Tibial nerve (tissue), 4 donors: Measurements from ENCODE around the gene SYT1. TPM values are rescaled to one million over a fixed set of nuclear protein-coding genes. Genes with fewer than 3 reads are reported as not detected.

ENCODE experiments used
- DNase-seq, 2 donors: peaks; one replicate each; pipeline ENCODE4 v3.0.0-alpha.2; 2019; ENCODE audit warnings: low spot score in 2 of 2
- H3K27ac ChIP-seq, 4 donors: fragments of 200-600 bp; sonication (generic) in 3 of 4; one replicate each; pipeline ENCODE4 v1.5.1; 2017 to 2019; ENCODE audit warnings: mild to moderate bottlenecking in 1 of 4
- H3K27me3 ChIP-seq, 2 donors: fragments of 200-600 bp; sonication (generic) in 1 of 2; one replicate each; pipeline versions ENCODE4 v1.5.1 to v1.6.0; 2017 to 2019
- H3K36me3 ChIP-seq, 3 donors: fragments of 200-600 bp; sonication (generic); one replicate each; pipeline ENCODE4 v1.5.1; 2018 to 2019
- H3K4me1 ChIP-seq, 4 donors: fragments of 200-600 bp; sonication (generic) in 3 of 4; one replicate each; pipeline ENCODE4 v1.5.1; 2017 to 2019
- H3K4me3 ChIP-seq, 4 donors: fragments of 200-600 bp; sonication (generic) in 3 of 4; one replicate each; pipeline ENCODE4 v1.5.1; 2017 to 2019; ENCODE audit warnings: mild to moderate bottlenecking in 1 of 4, moderate library complexity in 1 of 4
- H3K9me3 ChIP-seq, 4 donors: fragments of 200-600 bp; sonication (generic) in 3 of 4; one replicate each; pipeline ENCODE4 v1.5.1; 2017 to 2019
- CTCF ChIP-seq, 5 experiments: fragments of 200-600 bp in 3 of 5; fragments of 450-650 bp in 2 of 5; sonication (generic) in 3 of 5; IDR thresholded peaks; one replicate each; pipeline ENCODE4 v1.5.1; 2016 to 2019; ENCODE audit warnings: antibody characterized with exemption in 5 of 5, mild to moderate bottlenecking in 3 of 5, moderate library complexity in 2 of 5
- EP300 ChIP-seq, 2 donors: sonication (generic); formaldehyde crosslinking; IDR thresholded peaks; one replicate each; pipeline ENCODE4 v1.6.1; 2017; ENCODE audit warnings: antibody characterized with exemption in 2 of 2, mild to moderate bottlenecking in 1 of 2
- POLR2A ChIP-seq, 2 donors: fragments of 450-650 bp; IDR thresholded peaks; one replicate each; pipeline ENCODE4 v1.6.1; 2017; ENCODE audit warnings: antibody characterized with exemption in 2 of 2, mild to moderate bottlenecking in 2 of 2, moderate library complexity in 2 of 2
- WGBS, 2 donors: methylation state at CpG; one replicate each; pipeline ENCODE4 v1.1.5; 2018; 5-methylcytosine and 5-hydroxymethylcytosine counted together
- total RNA-seq, 4 donors: library from RNA; depleted of rRNA; stranded (reverse); fragments of >200 nt; gene quantifications; one replicate each; pipeline ENCODE4 v1.1.0, GENCODE V29; 2016

The SYT1 gene
- total RNA-seq, 4 donors from 2014 or later, result 1.8 to 10.3 (median 4.7) TPM

- no peaks in the 10 kb centered on the region for H3K27me3 ChIP-seq
- TF ChIP-seq EP300 (IDR thresholded peaks at IDR 0.05) (no peak), CTCF (IDR thresholded peaks at IDR 0.05) (no peak), POLR2A (IDR thresholded peaks at IDR 0.05) (no peak)
- no peak overlapping the region for H3K4me3 ChIP-seq
- no peak for DNase-seq
- H3K27ac ChIP-seq, result no peak overlapping the region
- H3K4me1 ChIP-seq, result no peaks in the 10 kb centered on the region
- no peaks in the 10 kb centered on the region for H3K9me3 ChIP-seq
- 76 to 83% methylated on average over 1 of the region's 1 CpG for WGBS, 2 donors
- H3K36me3 ChIP-seq, result no peaks in the 10 kb centered on the region
These were observed 218.0 kb downstream of the SYT1 start for GRCh38 chr12:79082595-79082994.

- TF ChIP-seq POLR2A (IDR thresholded peaks at IDR 0.05) (no peak), EP300 (IDR thresholded peaks at IDR 0.05) (no peak), CTCF (IDR thresholded peaks at IDR 0.05) (no peak)
These were observed 218.6 kb downstream of the SYT1 start for GRCh38 chr12:79083181-79083580.

GRCh38 chr12:79085106-79085682 lies 220.6 kb downstream of the SYT1 start:
- H3K36me3 ChIP-seq, result no peaks in the 10 kb centered on the region
- no peak for DNase-seq
- no peak overlapping the region for H3K27ac ChIP-seq
- 93 to 95% methylated on average over 2 of the region's 2 CpGs for WGBS, 2 donors
- TF ChIP-seq CTCF (IDR thresholded peaks at IDR 0.05), result no peak
- no peak for TF ChIP-seq POLR2A (IDR thresholded peaks at IDR 0.05)
- TF ChIP-seq EP300 (IDR thresholded peaks at IDR 0.05), result no peak
- no peaks in the 10 kb centered on the region for H3K4me1 ChIP-seq
- no peaks in the 10 kb centered on the region for H3K27me3 ChIP-seq
- H3K4me3 ChIP-seq, result no peak overlapping the region
- no peaks in the 10 kb centered on the region for H3K9me3 ChIP-seq

More at GRCh38 chr12:79083181-79083580, 218.6 kb downstream of the SYT1 start:
- H3K36me3 ChIP-seq, result no peaks in the 10 kb centered on the region
- H3K4me3 ChIP-seq, result no peak overlapping the region
- no peaks in the 10 kb centered on the region for H3K27me3 ChIP-seq
- H3K4me1 ChIP-seq, result no peaks in the 10 kb centered on the region
- no peak for DNase-seq
- H3K27ac ChIP-seq, result no peak overlapping the region
- no peaks in the 10 kb centered on the region for H3K9me3 ChIP-seq

GRCh38 chr12:79086541-79087296 lies 222.1 kb downstream of the SYT1 start:
- no peak for DNase-seq
- no peak overlapping the region for H3K4me3 ChIP-seq
- H3K27ac ChIP-seq, result no peak overlapping the region
- TF ChIP-seq EP300 (IDR thresholded peaks at IDR 0.05) (no peak), CTCF (IDR thresholded peaks at IDR 0.05) (no peak), POLR2A (IDR thresholded peaks at IDR 0.05) (no peak)
- H3K27me3 ChIP-seq, result no peaks in the 10 kb centered on the region
- no peaks in the 10 kb centered on the region for H3K4me1 ChIP-seq
- H3K9me3 ChIP-seq, result no peaks in the 10 kb centered on the region
- no peaks in the 10 kb centered on the region for H3K36me3 ChIP-seq
- 78 to 81% methylated on average over 8 of the region's 8 CpGs for WGBS, 2 donors

GRCh38 chr12:79098530-79098929 lies 234.0 kb downstream of the SYT1 start:
- DNase-seq, result no peak
- Histone ChIP-seq H3K27ac (no peak overlapping the region), H3K36me3 (no peaks in the 10 kb centered on the region), H3K27me3 (no peaks in the 10 kb centered on the region), H3K9me3 (no peaks in the 10 kb centered on the region), H3K4me3 (no peak overlapping the region), H3K4me1 (no peaks in the 10 kb centered on the region)
- TF ChIP-seq CTCF (IDR thresholded peaks at IDR 0.05) (no peak), POLR2A (IDR thresholded peaks at IDR 0.05) (no peak), EP300 (IDR thresholded peaks at IDR 0.05) (no peak)
- 45 to 52% methylated on average over 3 of the region's 3 CpGs for WGBS, 2 donors
